ENCODE measurements around the gene TMEM134. TPM values are rescaled to one million over a fixed set of nuclear protein-coding genes. Genes with fewer than 3 reads are reported as not detected.
"Not testable (repeated sequence)": the region's sequence is repeated elsewhere in the genome, so short reads cannot be mapped to it uniquely, and the experiment has no call there.

The TMEM134 gene
- total RNA-seq, 4 donors from 2014 or later, result 80.0 to 126 (median 86.1) TPM

DNA sequence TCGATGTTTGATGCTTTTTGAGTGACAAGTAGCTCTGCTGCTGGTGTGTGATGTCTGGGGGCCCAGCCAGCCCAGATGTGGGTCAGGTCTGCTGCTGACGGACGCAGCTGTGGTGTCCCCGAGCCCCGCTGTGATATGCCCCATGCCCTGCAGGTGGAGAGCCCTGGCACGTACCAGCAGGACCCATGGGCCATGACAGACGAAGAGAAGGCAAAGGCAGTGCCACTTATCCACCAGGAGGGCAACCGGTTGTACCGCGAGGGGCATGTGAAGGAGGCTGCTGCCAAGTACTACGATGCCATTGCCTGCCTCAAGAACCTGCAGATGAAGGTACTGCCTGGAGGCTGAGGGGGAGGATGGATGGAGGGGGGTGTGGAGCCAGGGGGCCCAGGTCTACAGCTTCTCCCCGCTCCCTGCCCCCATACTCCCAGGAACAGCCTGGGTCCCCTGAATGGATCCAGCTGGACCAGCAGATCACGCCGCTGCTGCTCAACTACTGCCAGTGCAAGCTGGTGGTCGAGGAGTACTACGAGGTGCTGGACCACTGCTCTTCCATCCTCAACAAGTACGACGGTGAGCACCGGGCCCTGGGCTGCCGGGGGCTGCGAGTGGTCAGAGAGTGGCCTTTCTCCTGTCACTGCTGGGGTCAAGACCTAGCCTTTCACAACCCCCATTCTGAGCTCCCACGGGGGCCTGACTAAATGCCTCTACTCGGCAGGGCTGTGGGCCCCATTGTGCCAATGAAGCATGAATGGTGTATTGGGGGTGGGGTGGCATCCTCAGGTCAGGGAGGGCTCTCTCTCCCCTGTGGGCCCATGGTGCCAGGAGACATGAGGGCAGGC is 21.1 kb upstream of the TMEM134 start:
- H3K36me3 ChIP-seq, result peaks cover 0 to 73% (median 0%) of the 10 kb centered on the region in 3 donors

DNA sequence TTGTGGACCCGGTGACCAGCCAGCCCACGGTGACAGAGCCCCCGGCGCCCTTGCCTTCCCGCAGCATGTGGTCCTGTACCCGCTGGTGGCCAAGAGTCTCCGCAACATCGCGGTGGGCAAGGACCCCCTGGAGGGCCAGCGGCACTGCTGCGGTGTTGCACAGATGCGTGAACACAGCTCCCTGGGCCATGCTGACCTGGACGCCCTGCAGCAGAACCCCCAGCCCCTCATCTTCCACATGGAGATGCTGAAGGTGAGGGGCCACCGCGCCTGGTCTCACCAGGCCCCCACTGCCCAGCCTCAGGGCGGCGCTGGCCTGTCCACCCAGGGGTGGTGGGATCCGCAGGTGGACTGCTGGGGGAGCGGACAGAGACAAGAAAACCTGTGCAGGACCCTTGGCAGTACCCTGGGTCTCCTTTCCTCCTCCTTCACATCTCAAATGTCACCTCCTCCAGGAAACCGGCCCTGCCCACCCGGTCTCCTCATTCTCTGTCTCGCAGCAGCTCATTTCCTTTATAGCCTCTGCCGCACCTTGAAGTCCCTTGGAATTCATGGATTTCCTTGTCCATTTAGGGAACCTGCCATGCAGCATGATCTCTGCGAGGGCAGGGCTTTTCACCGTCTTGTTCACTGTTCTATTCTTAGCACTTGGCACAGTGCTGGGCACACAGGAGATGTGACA is 20.3 kb upstream of the TMEM134 start:
- Histone ChIP-seq H3K4me1 (peaks cover 0 to 22% (median 17%) of the 10 kb centered on the region in 4 donors), H3K36me3 (peaks cover 0 to 67% (median 0%) of the 10 kb centered on the region in 3 donors), H3K4me3 (no peak overlapping the region), H3K27ac (peak overlapping the region in 1 of 4 donors; percentile 17), H3K27me3 (no peaks in the 10 kb centered on the region), H3K9me3 (no peaks in the 10 kb centered on the region)
- TF ChIP-seq POLR2A (IDR thresholded peaks at IDR 0.05), result no peak
- TF ChIP-seq, protein P1, sequence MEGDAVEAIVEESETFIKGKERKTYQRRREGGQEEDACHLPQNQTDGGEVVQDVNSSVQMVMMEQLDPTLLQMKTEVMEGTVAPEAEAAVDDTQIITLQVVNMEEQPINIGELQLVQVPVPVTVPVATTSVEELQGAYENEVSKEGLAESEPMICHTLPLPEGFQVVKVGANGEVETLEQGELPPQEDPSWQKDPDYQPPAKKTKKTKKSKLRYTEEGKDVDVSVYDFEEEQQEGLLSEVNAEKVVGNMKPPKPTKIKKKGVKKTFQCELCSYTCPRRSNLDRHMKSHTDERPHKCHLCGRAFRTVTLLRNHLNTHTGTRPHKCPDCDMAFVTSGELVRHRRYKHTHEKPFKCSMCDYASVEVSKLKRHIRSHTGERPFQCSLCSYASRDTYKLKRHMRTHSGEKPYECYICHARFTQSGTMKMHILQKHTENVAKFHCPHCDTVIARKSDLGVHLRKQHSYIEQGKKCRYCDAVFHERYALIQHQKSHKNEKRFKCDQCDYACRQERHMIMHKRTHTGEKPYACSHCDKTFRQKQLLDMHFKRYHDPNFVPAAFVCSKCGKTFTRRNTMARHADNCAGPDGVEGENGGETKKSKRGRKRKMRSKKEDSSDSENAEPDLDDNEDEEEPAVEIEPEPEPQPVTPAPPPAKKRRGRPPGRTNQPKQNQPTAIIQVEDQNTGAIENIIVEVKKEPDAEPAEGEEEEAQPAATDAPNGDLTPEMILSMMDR (IDR thresholded peaks at IDR 0.05), result no peak
- DNase-seq, result no peak

More for the DNA sequence above, 21.1 kb upstream of the TMEM134 start:
- no peak overlapping the region for H3K27ac ChIP-seq
- H3K4me3 ChIP-seq, result no peak overlapping the region
- TF ChIP-seq POLR2A (IDR thresholded peaks at IDR 0.05), result no peak
- TF ChIP-seq, protein P1 (IDR thresholded peaks at IDR 0.05), result no peak
- H3K27me3 ChIP-seq, result no peaks in the 10 kb centered on the region
- H3K4me1 ChIP-seq, result peaks cover 0 to 16% (median 13%) of the 10 kb centered on the region in 4 donors
- H3K9me3 ChIP-seq, result no peaks in the 10 kb centered on the region
- DNase-seq, result no peak

DNA sequence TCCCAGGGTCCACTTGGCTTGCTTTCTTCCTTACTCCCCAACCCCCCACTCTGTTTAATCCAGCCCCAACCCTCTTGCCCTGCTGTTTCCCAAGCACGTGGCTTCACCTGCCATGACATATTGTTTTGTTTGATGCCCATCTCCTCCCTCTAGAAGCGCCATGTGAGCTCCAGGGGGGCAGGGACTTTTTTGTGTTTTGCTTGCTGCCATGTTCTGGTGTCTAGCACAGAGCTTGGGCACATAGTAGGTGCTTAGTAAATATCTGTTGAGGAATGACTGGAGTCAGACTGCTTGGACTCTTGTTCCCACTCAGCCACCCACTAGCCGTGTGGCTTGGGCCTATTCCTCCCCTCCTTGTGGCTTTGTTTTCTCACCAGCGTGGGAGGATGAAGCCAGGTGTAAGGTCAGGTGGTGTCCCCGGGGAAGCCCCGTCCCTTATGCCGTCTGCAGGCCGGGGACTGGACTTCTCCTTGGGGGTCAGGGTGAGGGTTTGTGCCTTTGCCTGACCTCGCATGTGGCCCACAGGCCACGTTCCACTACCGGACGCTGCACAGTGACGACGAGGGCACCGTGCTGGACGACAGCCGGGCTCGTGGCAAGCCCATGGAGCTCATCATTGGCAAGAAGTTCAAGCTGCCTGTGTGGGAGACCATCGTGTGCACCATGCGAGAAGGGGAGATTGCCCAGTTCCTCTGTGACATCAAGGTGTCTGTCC is 17.6 kb upstream of the TMEM134 start:
- Histone ChIP-seq H3K27ac (peak overlapping the region in 3 of 4 donors; percentile 38 to 88 (median 83)), H3K4me1 (peaks cover 0 to 34% (median 17%) of the 10 kb centered on the region in 4 donors), H3K27me3 (no peaks in the 10 kb centered on the region), H3K4me3 (no peak overlapping the region), H3K9me3 (no peaks in the 10 kb centered on the region), H3K36me3 (peaks cover 0 to 40% (median 0%) of the 10 kb centered on the region in 3 donors)
- DNase-seq, result peak in 2 of 3 donors; percentile 74 to 78
- TF ChIP-seq POLR2A (IDR thresholded peaks at IDR 0.05), result no peak
- TF ChIP-seq, protein P1 (IDR thresholded peaks at IDR 0.05), result no peak

DNA sequence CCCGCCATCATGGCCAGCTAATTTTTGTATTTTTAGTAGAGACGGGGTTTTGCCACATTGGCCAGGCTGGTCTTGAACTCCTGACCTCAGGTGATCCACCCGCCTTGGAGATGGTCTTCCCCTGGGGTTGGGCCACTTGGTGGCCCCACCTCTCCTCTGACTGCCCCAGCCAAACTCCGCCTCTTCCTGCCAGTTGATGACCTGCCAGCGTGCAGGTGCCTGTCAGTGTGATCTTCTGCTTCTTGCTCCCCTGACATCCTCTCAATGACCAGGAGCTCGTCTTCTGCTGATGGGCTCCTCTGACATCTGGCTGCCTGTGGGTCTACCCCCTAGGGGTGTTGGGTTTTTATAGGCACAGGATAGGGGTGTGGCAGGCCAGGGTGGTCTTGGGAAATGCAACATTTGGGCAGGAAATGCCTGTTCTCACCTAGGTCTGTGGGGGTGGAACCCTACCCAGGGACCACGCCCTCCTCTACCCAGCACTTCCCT is 16.9 kb upstream of the TMEM134 start:
- not testable (repeated sequence) for H3K27me3 ChIP-seq, H3K4me3 ChIP-seq, H3K9me3 ChIP-seq
- DNase-seq, result peak; percentile 51 to 82 (median 82)
- Histone ChIP-seq H3K4me1 (peaks cover 0 to 34% (median 17%) of the 10 kb centered on the region in 4 donors), H3K36me3 (peaks cover 0 to 32% (median 0%) of the 10 kb centered on the region in 3 donors), H3K27ac (peak overlapping the region in 3 of 4 donors; percentile 38 to 88 (median 83))

DNA sequence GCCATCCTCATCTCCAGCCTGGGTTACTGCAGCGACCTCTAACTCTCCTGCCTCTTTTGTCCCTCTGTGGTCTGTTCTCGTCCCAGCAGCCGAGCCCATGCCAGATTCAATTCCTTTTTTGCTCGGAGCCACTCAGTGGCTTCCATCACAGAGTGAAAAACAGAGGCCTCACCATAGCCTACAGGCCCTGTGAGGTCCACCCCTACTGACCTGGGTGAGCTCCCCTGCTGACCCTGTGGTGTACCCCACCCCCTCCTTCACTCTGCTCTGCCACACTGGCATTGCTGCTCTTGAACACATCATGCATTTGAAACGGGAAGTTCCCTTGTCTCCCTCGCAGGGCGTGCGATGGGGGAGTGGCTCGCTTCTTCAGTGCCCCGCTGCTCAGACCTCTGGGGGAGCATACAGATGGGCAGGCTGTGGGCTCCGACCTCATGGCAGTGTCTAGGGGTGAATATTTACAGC is 15.8 kb upstream of the TMEM134 start:
- H3K4me3 ChIP-seq, result peak overlapping the region in 2 of 4 donors; percentile 3 to 24

More for the DNA sequence above, 15.8 kb upstream of the TMEM134 start:
- H3K27me3 ChIP-seq, result no peaks in the 10 kb centered on the region
- TF ChIP-seq, protein P1 (IDR thresholded peaks at IDR 0.05), result no peak
- TF ChIP-seq POLR2A (IDR thresholded peaks at IDR 0.05), result no peak
- DNase-seq, result peak; percentile 45 to 85 (median 83)
- peaks cover 0 to 22% (median 0%) of the 10 kb centered on the region in 3 donors for H3K36me3 ChIP-seq
- peak overlapping the region; percentile 83 to 88 (median 85) for H3K27ac ChIP-seq
- no peaks in the 10 kb centered on the region for H3K9me3 ChIP-seq
- peaks cover 0 to 34% (median 17%) of the 10 kb centered on the region in 4 donors for H3K4me1 ChIP-seq

Measured in Peyer's patch (tissue), 4 donors.